22Rv1 (cell line): Measurements from ENCODE around the gene CYB5B.
"Not testable (repeated sequence)": the region's sequence is repeated elsewhere in the genome, so short reads cannot be mapped to it uniquely, and the experiment has no call there.

ENCODE experiments used
- H3K27ac ChIP-seq: fragments of 450-650 bp; 2 replicates; pipeline ENCODE4 v1.5.1; 2017
- ZFX ChIP-seq: fragments of 450-650 bp; IDR thresholded peaks from 2 replicates; pipeline ENCODE4 v1.6.1; 2017; ENCODE audit warnings: antibody characterized with exemption, borderline replicate concordance
- TF ChIP-seq, protein P1 (sequence below): fragments of 450-650 bp; IDR thresholded peaks from 2 replicates; pipeline ENCODE4 v1.5.1; 2017; ENCODE audit warnings: mild to moderate bottlenecking

The CYB5B gene

DNA sequence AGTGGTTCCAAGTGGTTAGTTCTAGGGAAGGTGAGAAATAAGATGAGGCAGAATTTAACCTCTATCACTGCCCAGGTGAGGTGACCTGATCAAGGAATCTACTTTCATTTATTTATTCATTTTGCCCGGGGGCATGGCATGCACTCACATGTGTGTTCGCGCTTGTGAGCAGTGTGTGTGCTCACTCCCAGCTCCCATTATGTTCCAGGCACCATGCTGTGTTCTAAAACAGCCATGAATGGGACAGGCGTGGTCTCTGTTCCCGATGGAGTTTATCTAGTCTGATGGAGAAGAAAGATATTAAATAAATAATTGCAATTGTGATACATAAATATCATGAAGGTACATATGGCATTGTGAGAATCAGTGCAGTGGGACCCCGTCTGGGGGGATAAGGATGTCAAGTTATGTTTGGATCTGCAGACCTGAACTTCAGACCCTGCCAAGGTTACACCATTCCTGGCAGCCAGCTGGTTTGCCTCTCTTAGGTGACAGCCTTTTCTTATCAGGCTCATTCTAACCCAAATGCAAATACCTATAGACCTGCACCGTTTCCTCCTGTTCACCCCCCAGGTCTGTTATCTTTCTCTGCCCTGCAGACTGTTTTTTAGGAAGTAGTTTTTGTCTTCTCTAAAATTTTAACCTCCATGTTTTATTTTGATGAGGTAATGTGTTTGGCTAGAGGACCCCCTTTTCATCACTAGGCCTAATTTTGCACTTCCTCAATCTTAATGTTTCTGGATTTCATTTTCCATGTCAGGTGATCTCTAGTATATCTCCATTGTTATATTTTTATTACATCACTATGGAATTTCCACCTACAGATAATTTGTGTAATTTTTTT is 11.8 kb downstream of the CYB5B start:
- TF ChIP-seq, protein P1, sequence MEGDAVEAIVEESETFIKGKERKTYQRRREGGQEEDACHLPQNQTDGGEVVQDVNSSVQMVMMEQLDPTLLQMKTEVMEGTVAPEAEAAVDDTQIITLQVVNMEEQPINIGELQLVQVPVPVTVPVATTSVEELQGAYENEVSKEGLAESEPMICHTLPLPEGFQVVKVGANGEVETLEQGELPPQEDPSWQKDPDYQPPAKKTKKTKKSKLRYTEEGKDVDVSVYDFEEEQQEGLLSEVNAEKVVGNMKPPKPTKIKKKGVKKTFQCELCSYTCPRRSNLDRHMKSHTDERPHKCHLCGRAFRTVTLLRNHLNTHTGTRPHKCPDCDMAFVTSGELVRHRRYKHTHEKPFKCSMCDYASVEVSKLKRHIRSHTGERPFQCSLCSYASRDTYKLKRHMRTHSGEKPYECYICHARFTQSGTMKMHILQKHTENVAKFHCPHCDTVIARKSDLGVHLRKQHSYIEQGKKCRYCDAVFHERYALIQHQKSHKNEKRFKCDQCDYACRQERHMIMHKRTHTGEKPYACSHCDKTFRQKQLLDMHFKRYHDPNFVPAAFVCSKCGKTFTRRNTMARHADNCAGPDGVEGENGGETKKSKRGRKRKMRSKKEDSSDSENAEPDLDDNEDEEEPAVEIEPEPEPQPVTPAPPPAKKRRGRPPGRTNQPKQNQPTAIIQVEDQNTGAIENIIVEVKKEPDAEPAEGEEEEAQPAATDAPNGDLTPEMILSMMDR, result no peak
- no peak for TF ChIP-seq ZFX
- peak overlapping the region; percentile 68 for H3K27ac ChIP-seq

DNA sequence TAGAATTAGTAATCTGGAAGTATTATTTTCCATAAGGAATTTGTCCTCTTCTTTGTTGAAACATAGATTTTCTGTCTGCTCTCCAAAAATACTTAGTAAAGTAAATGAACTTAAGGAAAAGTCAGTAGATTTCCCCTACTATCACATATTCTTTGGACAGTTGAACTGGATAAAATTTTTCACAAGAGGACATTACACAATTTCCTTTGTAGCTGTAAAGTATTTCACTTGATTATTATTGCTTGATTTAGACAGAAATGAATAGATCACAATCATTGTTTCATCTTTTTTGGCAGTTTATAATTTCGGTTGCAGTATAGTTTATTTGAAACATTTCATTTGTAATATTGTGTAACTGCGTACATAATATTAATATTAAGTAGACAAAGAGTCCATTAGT is 12.5 kb downstream of the CYB5B start:
- H3K27ac ChIP-seq, result peak overlapping the region; percentile 68
- TF ChIP-seq ZFX, result no peak
- TF ChIP-seq, protein P1, result no peak

DNA sequence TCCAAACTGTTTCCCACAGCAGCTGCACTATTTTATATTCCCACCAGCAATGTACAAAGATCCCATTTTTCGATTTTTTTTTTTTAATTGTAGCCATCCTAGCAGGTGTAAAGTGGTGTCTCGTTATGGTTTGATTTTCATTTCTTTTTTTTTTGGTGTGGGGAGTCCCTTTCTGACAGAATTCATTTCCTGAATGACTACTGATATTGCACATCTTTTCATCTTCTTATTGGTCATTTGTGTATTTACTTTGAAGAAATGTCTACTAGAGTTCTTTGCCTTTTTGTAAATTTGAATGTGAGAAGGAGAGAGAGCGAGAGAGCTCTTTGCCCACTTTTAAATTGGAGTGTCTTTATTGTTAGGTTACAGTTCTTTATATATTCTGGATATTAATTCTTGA is 14.0 kb downstream of the CYB5B start:
- TF ChIP-seq ZFX, result no peak
- TF ChIP-seq, protein P1, result no peak
- H3K27ac ChIP-seq, result no peak overlapping the region

DNA sequence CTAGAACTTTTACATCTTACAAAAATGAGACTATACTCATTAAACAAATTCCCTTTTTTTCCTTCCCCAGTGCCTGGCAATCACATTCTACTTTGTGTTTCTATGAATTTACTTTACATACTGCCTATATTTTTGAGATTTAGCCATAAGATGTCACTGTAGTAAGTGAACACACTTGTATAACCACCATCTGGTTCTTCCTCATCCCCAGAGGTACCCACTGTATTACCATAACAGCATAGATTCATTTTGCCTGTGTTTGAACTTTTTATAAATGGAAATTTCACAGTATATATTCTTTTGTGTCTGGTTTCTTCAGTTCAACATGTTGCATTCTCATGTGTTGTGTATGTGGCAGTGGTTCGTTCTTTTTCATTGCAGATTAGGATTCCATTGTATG is 15.8 kb downstream of the CYB5B start:
- TF ChIP-seq, protein P1, result no peak
- TF ChIP-seq ZFX, result no peak
- no peak overlapping the region for H3K27ac ChIP-seq

DNA sequence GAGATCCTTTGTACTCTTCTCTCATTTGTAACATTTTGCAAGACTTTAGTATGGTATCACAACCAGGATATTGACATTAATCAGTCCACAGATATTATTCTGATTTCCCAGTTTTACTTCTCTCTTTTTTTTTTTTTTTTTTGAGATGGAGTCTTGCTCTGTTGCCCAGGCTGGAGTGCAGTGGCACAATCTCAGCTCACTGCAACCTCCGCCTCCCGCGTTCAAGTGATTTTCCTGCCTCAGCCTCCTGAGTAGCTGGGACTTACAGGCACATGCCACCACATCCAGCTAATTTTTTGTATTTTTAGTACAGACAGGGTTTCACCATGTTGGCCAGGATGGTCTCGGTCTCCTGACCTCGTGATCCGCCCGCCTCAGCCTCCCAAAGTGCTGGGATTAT is 16.6 kb downstream of the CYB5B start:
- not testable (repeated sequence) for H3K27ac ChIP-seq

DNA sequence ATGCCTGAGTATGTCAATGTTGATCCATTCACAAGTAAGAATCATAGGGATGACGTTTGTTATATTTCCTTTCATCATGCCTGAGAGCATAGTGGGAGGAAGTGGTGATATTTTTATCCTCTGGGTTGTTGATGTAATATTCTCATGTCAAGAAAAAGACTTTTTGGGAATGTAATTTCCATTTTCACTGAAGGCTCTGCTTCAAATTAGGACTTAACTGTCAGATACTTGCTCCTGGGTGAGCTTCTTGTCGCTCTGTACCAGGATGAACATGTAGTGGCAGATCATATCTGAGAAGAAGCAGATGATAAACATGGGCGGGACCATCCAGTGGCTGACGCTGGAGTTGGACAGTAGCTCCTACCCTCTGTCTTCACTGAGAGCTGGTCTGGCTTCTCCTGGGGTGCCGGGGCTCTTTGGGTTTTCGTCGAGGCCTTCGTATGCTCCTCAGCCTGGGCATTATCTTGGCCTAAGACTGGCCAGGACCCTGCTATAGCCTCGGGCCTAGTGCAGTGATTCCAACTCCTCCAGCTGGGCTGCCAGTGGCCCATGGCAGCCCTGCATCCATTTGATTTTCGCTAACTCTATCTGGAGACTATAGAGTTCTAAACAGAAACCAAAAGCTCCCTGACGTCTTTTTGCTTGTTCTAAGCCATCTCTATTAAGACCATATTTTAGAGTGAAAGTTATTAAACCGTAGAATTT is 19.7 kb downstream of the CYB5B start:
- no peak for TF ChIP-seq ZFX
- TF ChIP-seq, protein P1, result no peak

DNA sequence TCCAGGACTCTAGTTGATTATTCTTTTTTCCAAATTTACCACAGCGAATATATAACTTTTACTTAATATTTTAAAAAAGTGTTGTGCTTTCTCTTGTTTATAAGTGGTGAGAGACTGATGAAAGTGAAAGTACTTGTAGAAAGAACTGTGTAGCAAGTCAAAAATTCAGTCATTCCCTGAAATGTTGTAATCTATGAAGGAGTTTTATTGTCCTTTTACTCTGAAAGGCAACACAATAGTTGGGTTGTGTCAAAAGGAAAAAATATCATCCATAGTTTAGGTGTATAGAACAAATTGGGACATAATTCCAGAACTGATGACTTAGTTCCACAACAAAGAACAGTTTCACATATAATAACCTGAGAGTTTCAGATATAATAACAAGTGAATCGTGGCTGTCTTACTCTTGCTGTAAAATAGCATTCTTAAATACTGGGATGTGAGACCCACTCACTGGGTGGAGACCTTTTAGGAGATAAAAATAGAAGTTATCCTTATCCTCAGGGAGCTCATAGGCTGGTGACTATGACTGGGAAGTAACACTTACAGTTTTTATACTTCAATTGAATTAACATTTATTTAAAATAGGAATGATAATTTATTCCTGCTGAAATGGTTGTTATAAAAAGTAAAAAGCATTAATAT is 20.6 kb downstream of the CYB5B start:
- TF ChIP-seq ZFX, result no peak
- TF ChIP-seq, protein P1, result no peak
- H3K27ac ChIP-seq, result 0 out of 2 replicates have a peak overlapping the region, but pooled peaks have one; percentile 37

More for the DNA sequence above, 19.7 kb downstream of the CYB5B start:
- peak overlapping the region; percentile 37 for H3K27ac ChIP-seq
